Measurements from ENCODE around the gene TIMM17B. TPM values are rescaled to one million over a fixed set of nuclear protein-coding genes. Genes with fewer than 3 reads are reported as not detected.

The TIMM17B gene
- 35.5 and 42.0 TPM in 2 replicates for total RNA-seq

GRCh38 chrX:48897625-48898306 is at the start of gene TIMM17B, which contains the start of gene PQBP1:
Gene TIMM17B (minus strand): TSS chrX:48897768. CDS start chrX:48897749, 19 bp downstream.
Gene PQBP1 (plus strand): TSS chrX:48897930. CDS start chrX:48898510, 580 bp downstream.

DNA sequence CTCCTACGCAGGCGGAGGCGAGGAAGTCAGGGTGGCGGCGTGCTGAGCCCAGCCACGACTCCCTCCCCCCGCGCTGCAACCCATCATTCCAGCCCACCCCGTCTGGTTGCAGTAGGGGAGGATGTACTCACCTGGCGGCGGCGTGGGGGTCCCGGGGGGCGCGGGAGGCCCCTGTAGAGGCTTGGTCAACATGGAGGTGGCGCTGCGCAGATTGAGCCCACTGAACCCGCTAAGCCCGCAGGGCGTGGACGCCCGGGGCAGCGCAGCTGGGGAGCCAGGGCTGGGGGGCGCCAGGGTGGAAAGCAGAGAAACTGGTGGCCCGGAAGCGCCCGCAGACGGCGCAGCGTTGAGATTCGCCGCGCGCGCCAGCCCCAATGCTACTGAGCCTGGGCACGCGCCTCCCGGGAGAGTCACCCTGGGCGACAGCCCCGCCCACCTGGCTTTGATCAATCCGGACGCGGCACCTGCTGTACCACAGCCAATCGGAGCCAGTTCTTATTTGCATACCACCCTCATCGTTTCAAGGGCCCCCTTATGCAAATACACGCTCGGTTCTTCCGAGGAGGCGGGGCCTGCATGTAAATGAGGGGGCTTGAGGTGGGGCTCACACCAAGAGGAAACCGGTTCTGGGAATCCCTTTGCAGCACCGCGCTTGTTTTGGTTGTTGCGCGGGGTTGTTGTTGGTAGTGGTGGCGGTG is 21.2 kb upstream of the TIMM17B start, which contains the start of gene PIM2:
TSS of gene PIM2 (minus strand) at position 382 of the 698 bp plus-strand sequence. CDS start at position 192, 190 bp downstream.

GRCh38 chrX:48911412-48912182 is 14.0 kb upstream of the TIMM17B start, which contains the start of gene SLC35A2:
Gene SLC35A2 (minus strand): TSS chrX:48911646. CDS start chrX:48911636, 10 bp downstream.

Other genes with a start within 250 kb of the TIMM17B start
- gene WAS, start 214.0 kb downstream of the TIMM17B start, total RNA-seq = 0.14 TPM in 1 of 2 replicates, not detected in the other
- 4.2 and 20.0 TPM in 2 replicates for gene SUV39H1, start 201.0 kb downstream of the TIMM17B start, total RNA-seq
- not detected in 2 replicates for gene GLOD5, start 136.0 kb downstream of the TIMM17B start, total RNA-seq
- not detected in 2 replicates for gene GATA1, start 111.2 kb downstream of the TIMM17B start, total RNA-seq
- gene HDAC6, start 95.7 kb downstream of the TIMM17B start, total RNA-seq = 28.0 and 37.2 TPM in 2 replicates
- 0.22 TPM in 1 of 2 replicates, not detected in the other for gene ERAS, start 71.3 kb downstream of the TIMM17B start, total RNA-seq
- gene PCSK1N, start 62.2 kb downstream of the TIMM17B start, total RNA-seq = not detected in 2 replicates
- gene PQBP1, start 162 bp upstream of the TIMM17B start, total RNA-seq = 56.7 and 94.3 TPM in 2 replicates
- 23.9 and 26.1 TPM in 2 replicates for gene SLC35A2, start 13.9 kb upstream of the TIMM17B start, total RNA-seq
- 13.2 and 19.3 TPM in 2 replicates for gene PIM2, start 21.3 kb upstream of the TIMM17B start, total RNA-seq
- 34.6 and 58.4 TPM in 2 replicates for gene OTUD5, start 59.8 kb upstream of the TIMM17B start, total RNA-seq
- gene KCND1, start 74.1 kb upstream of the TIMM17B start, total RNA-seq = under 0.01 and 0.14 TPM in 2 replicates
- gene GRIPAP1, start 104.5 kb upstream of the TIMM17B start, total RNA-seq = 16.6 and 23.6 TPM in 2 replicates
- 57.8 and 66.3 TPM in 2 replicates for gene TFE3, start 145.6 kb upstream of the TIMM17B start, total RNA-seq
- gene CCDC120, start 161.2 kb upstream of the TIMM17B start, total RNA-seq = 0.57 and 1.1 TPM in 2 replicates
- 14.0 and 15.2 TPM in 2 replicates for gene PRAF2, start 176.2 kb upstream of the TIMM17B start, total RNA-seq
- 65.3 and 152 TPM in 2 replicates for gene WDR45, start 182.1 kb upstream of the TIMM17B start, total RNA-seq
- gene GPKOW, start 226.0 kb upstream of the TIMM17B start, total RNA-seq = 17.8 and 19.9 TPM in 2 replicates

All from placental pericyte (primary cell).